ENCODE results near the gene NRXN3.

- TF ChIP-seq CREB1 (CRISPR knock-in tag; IDR thresholded peaks at IDR 0.05; ENCODE audit: low read depth) = no peak
- no peak for TF ChIP-seq ZNF331 (CRISPR knock-in tag; IDR thresholded peaks at IDR 0.05; ENCODE audit: low read depth)
- TF ChIP-seq EZH2 (IDR thresholded peaks at IDR 0.05; ENCODE audit: low read depth, unreplicated experiment) = no peak
- no peak for TF ChIP-seq CTCF (conservative IDR thresholded peaks at IDR 0.05; ENCODE audit: low read depth in 2 of 2)
- TF ChIP-seq POLR2AphosphoS5 (IDR thresholded peaks at IDR 0.05; ENCODE audit: low read depth) = no peak
- TF ChIP-seq EZH2phosphoT487 (IDR thresholded peaks at IDR 0.05; ENCODE audit: unreplicated experiment) = no peak
- TF ChIP-seq REST (IDR thresholded peaks at IDR 0.05; ENCODE audit: unreplicated experiment) = no peak
- no peak for TF ChIP-seq JUNB (IDR thresholded peaks at IDR 0.05; ENCODE audit: unreplicated experiment)
- TF ChIP-seq ZNF462 (CRISPR knock-in tag; IDR thresholded peaks at IDR 0.05) = no peak
- no peak for TF ChIP-seq ZNF114 (CRISPR knock-in tag; IDR thresholded peaks at IDR 0.05)
Measured at GRCh38 chr14:78885884-78886283, 715.7 kb downstream of the NRXN3 start.

All from GM23338 (cell line).